PC-3 (cell line): Measurements from ENCODE around the gene KYNU. TPM values are rescaled to one million over a fixed set of nuclear protein-coding genes. Genes with fewer than 3 reads are reported as not detected.
A peak's percentile ranks its signal among the peaks of the same experiment; 100 is the strongest.

Source experiments
- ATAC-seq: fragments of 200-7000 bp; cut with Tn5 transposase; 2 replicates; pipeline ENCODE4 v1.9.1; 2020; ENCODE audit warnings: mild to moderate bottlenecking, moderate library complexity
- BruUV-seq: library from RNA; stranded (reverse); fragments of 400-500 nt; replicated peaks from 2 replicates; lab custom pipeline; 2021; lab: Mats Ljungman, UMichigan
- CTCF ChIA-PET: fragments of 300-600 bp; sonication (Branson Sonifier 250); formaldehyde crosslinking; loops from one replicate; lab custom pipeline; 2022; ENCODE audit warnings: antibody characterized with exemption; lab: Charles Lee
- POLR2A ChIA-PET: fragments of 300-600 bp; sonication (Branson Sonifier 250); formaldehyde crosslinking; loops from one replicate; lab custom pipeline; 2022; ENCODE audit warnings: antibody characterized with exemption; ENCODE audit not compliant: unreplicated experiment; lab: Charles Lee
- DNase-seq: peaks from one replicate; pipeline ENCODE4 v3.0.0-alpha.2; 2015
- H2AFZ ChIP-seq: fragments of 300-600 bp; sonication (generic); 2 replicates; pipeline ENCODE4 v1.6.0; 2016; ENCODE audit warnings: antibody characterized with exemption, low read length
- H3F3A ChIP-seq: fragments of 300-600 bp; sonication (generic); one replicate; pipeline ENCODE4 v1.6.0; 2017; ENCODE audit warnings: antibody characterized with exemption, low read length, control low read depth, mild to moderate bottlenecking; ENCODE audit not compliant: unreplicated experiment
- H3K27ac ChIP-seq: fragments of 300-600 bp; sonication (generic); 2 replicates; pipeline ENCODE4 v1.5.1; 2016; ENCODE audit warnings: mild to moderate bottlenecking, low read length
- H3K27me3 ChIP-seq: fragments of 300-600 bp; sonication (generic); 2 replicates; pipeline ENCODE4 v1.6.1; 2016; ENCODE audit warnings: low read length, mixed read lengths
- H3K36me3 ChIP-seq: fragments of 300-600 bp; sonication (generic); 2 replicates; pipeline ENCODE4 v1.6.1; 2016; ENCODE audit warnings: low read depth, mixed run types, low read length, mixed read lengths
- H3K4me1 ChIP-seq: fragments of 300-600 bp; sonication (generic); 2 replicates; pipeline ENCODE4 v1.5.1; 2016; ENCODE audit warnings: low read length; ENCODE audit not compliant: insufficient read depth
- H3K4me2 ChIP-seq: fragments of 300-600 bp; sonication (generic); 2 replicates; pipeline ENCODE4 v1.6.0; 2016; ENCODE audit warnings: low read length
- H3K4me3 ChIP-seq: fragments of 300-600 bp; sonication (generic); 2 replicates; pipeline ENCODE4 v1.5.1; 2016; ENCODE audit warnings: mild to moderate bottlenecking, low read length, mixed read lengths
- H3K79me2 ChIP-seq: fragments of 300-600 bp; sonication (generic); 2 replicates; pipeline ENCODE4 v1.6.1; 2017; ENCODE audit warnings: low read length, mixed read lengths
- H3K9ac ChIP-seq: fragments of 300-600 bp; sonication (generic); 2 replicates; pipeline ENCODE4 v1.6.0; 2016; ENCODE audit warnings: mild to moderate bottlenecking, low read length
- H3K9me2 ChIP-seq: fragments of 300-600 bp; sonication (generic); replicated peaks from 2 replicates; pipeline ENCODE4 v1.6.1; 2016; ENCODE audit warnings: mixed run types, low read length, mixed read lengths
- H3K9me3 ChIP-seq: fragments of 300-600 bp; sonication (generic); 2 replicates; pipeline ENCODE4 v1.6.1; 2016; ENCODE audit warnings: low read length, mixed read lengths
- H4K20me1 ChIP-seq: fragments of 300-600 bp; sonication (generic); 2 replicates; pipeline ENCODE4 v1.6.1; 2016; ENCODE audit warnings: low read length, mixed read lengths
- EZH2 ChIP-seq: fragments of 300-600 bp; sonication (generic); IDR thresholded peaks from one replicate; pipeline ENCODE4 v1.6.1; 2017; ENCODE audit warnings: antibody characterized with exemption, mild to moderate bottlenecking, low read length; ENCODE audit not compliant: unreplicated experiment
- EZH2phosphoT487 ChIP-seq: fragments of 300-600 bp; sonication (generic); IDR thresholded peaks from 2 replicates; pipeline ENCODE4 v1.6.1; 2018; ENCODE audit warnings: mild to moderate bottlenecking, antibody characterized with exemption, low read length, borderline replicate concordance
- intact Hi-C: fragments of 100-400 bp; cut with micrococcal nuclease; formaldehyde crosslinking; loops from 2 replicates; pipeline ENCODE4 v1.9.0; 2023
- total RNA-seq: library from RNA; depleted of rRNA; stranded (reverse); fragments of >200 nt; gene quantifications from 2 replicates; pipeline ENCODE4 v1.2.3, GENCODE V29; 2014
- TF ChIP-seq, protein P1 (sequence below): fragments of 300-600 bp; sonication (generic); conservative IDR thresholded peaks from 2 replicates; pipeline ENCODE4 v1.5.1; 2017; ENCODE audit warnings: antibody characterized with exemption, low read depth, mild to moderate bottlenecking, low read length

The KYNU gene
- total RNA-seq, 1 experiment from 2014 or later, result 2.3 TPM

- intact Hi-C loops, result no loop called here
- H3K4me2 ChIP-seq, result no peak overlapping the region
- H3K4me1 ChIP-seq, result peaks cover 28% of the 10 kb centered on the region
- TF ChIP-seq, protein P1, sequence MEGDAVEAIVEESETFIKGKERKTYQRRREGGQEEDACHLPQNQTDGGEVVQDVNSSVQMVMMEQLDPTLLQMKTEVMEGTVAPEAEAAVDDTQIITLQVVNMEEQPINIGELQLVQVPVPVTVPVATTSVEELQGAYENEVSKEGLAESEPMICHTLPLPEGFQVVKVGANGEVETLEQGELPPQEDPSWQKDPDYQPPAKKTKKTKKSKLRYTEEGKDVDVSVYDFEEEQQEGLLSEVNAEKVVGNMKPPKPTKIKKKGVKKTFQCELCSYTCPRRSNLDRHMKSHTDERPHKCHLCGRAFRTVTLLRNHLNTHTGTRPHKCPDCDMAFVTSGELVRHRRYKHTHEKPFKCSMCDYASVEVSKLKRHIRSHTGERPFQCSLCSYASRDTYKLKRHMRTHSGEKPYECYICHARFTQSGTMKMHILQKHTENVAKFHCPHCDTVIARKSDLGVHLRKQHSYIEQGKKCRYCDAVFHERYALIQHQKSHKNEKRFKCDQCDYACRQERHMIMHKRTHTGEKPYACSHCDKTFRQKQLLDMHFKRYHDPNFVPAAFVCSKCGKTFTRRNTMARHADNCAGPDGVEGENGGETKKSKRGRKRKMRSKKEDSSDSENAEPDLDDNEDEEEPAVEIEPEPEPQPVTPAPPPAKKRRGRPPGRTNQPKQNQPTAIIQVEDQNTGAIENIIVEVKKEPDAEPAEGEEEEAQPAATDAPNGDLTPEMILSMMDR, result no peak
- no peak for TF ChIP-seq EZH2
- no peak for TF ChIP-seq EZH2phosphoT487
- no TSS peak for BruUV-seq
- H3K4me3 ChIP-seq, result no peak overlapping the region
- H3K27ac ChIP-seq, result no peak overlapping the region
- H3K9me2 ChIP-seq, result no peaks in the 10 kb centered on the region
- H3K9ac ChIP-seq, result no peak overlapping the region
- POLR2A ChIA-PET, result no interaction called here
- no peaks in the 10 kb centered on the region for H3K9me3 ChIP-seq
- CTCF ChIA-PET, result interaction anchor here (0.6 kb wide), 1 partner anchor 44 kb away, joined by 3 read pairs; no protein-coding TSS in a partner anchor
- no peaks in the 10 kb centered on the region for H3K36me3 ChIP-seq
- ATAC-seq (no peak), DNase-seq (peak; percentile 65)
- H2AFZ ChIP-seq, result no peak overlapping the region
- no peaks in the 10 kb centered on the region for H3F3A ChIP-seq
- H3K79me2 ChIP-seq, result no peaks in the 10 kb centered on the region
- no peaks in the 10 kb centered on the region for H3K27me3 ChIP-seq
- no peaks in the 10 kb centered on the region for H4K20me1 ChIP-seq
These were observed 30.2 kb downstream of the KYNU start for GRCh38 chr2:142907653-142908052.

DNA sequence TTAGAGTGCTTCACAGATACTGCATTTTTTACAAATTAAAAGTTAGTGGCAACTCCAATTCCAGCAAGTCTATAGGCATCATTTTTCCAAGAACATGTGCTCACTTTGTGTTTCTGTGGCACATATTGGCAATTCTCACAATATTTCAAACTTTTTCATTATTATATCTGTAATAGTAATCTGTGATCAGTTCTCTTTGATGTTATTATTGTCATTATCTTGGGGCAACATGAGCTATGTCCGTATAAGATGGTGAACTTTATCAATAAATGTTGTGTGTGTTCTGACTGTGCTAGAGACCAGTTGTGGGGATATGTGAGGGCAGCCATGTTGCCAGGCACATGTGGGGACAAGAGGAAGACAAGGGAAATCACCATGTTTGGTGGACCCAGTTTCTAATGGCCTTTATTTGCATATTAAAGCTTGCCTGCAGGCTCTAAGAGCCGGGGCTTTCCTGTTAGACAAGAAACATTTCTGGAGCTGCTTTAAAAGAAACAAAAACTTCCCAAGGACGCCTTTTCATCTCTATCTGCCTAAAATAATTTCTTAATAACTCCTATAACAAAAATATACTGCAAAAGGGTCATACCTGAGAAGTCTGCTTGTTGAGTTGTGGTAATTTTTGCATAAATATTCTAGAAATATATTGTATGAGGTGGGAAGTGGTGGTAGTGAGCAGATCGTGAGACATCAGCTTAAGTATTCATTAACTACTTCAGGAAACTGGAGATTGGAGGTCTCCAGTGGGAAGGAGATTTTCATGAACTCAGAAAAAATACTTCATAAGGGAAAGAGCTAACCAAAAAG lies 37.2 kb downstream of the KYNU start:
- no peak overlapping the region for H3K27ac ChIP-seq
- H4K20me1 ChIP-seq, result no peaks in the 10 kb centered on the region
- H3K9me2 ChIP-seq, result no peaks in the 10 kb centered on the region
- no peaks in the 10 kb centered on the region for H3K79me2 ChIP-seq
- H3K27me3 ChIP-seq, result no peaks in the 10 kb centered on the region
- no peaks in the 10 kb centered on the region for H3K4me1 ChIP-seq
- H3K9ac ChIP-seq, result no peak overlapping the region
- DNase-seq, result no peak
- TF ChIP-seq EZH2, result no peak
- TF ChIP-seq, protein P1, result no peak
- no peak for TF ChIP-seq EZH2phosphoT487
- H3K4me2 ChIP-seq, result no peak overlapping the region
- no peak overlapping the region for H3K4me3 ChIP-seq
- BruUV-seq, result no TSS peak
- CTCF ChIA-PET, result no interaction called here
- no peaks in the 10 kb centered on the region for H3K9me3 ChIP-seq
- no peaks in the 10 kb centered on the region for H3F3A ChIP-seq
- ATAC-seq, result no peak
- H3K36me3 ChIP-seq, result no peaks in the 10 kb centered on the region
- POLR2A ChIA-PET, result interaction anchor here (0.8 kb wide), 1 partner anchor 74 kb away, joined by 4 read pairs; no protein-coding TSS in a partner anchor
- intact Hi-C loops, result no loop called here
- H2AFZ ChIP-seq, result no peak overlapping the region

GRCh38 chr2:142915502-142915901 lies 38.0 kb downstream of the KYNU start:
- no TSS peak for BruUV-seq
- peak; percentile 51 for ATAC-seq
- H3K27ac ChIP-seq, result no peak overlapping the region
- H3K4me2 ChIP-seq, result no peak overlapping the region
- H3K27me3 ChIP-seq, result no peaks in the 10 kb centered on the region
- DNase-seq, result peak; percentile 24
- H3K36me3 ChIP-seq, result no peaks in the 10 kb centered on the region
- H3K79me2 ChIP-seq, result no peaks in the 10 kb centered on the region
- intact Hi-C loops, result no loop called here
- ChIA-PET CTCF (no interaction called here), POLR2A (no interaction called here)
- H3F3A ChIP-seq, result no peaks in the 10 kb centered on the region
- no peaks in the 10 kb centered on the region for H3K9me2 ChIP-seq
- H3K9me3 ChIP-seq, result no peaks in the 10 kb centered on the region
- no peaks in the 10 kb centered on the region for H3K4me1 ChIP-seq
- no peak overlapping the region for H3K4me3 ChIP-seq
- no peak overlapping the region for H2AFZ ChIP-seq
- no peaks in the 10 kb centered on the region for H4K20me1 ChIP-seq
- TF ChIP-seq, protein P1, result no peak
- TF ChIP-seq EZH2, result no peak
- TF ChIP-seq EZH2phosphoT487, result no peak
- H3K9ac ChIP-seq, result no peak overlapping the region
